ENCODE results near the gene SLC6A11. TPM values are rescaled to one million over a fixed set of nuclear protein-coding genes. Genes with fewer than 3 reads are reported as not detected.

The SLC6A11 gene
- total and polyA plus RNA-seq, 2 donors (not counting 3 experiments of a cell fraction or from before 2014, with no cell fraction given), result not detected

DNA sequence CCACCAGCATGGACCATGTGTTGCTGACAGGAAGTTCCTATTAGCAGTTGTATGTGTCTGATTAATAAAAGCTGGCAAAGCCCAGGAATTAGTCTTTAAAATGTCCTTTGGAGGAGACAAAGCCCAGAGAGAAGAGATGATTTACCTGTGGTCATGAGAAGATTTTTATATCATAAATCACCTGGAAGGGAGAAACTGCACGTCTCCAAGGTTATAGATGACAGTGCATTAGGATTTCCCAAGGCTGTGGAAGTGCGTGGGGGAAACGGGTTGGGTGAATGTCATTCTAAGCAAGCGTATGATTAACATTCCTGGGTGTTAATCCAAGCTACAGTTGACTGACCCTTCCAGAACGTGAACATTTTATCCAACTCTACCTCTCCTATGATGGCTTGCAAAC, 76.6 kb downstream of the SLC6A11 start:
- Histone ChIP-seq H3K27me3 (ENCODE audit: control insufficient read depth in 2 of 2, insufficient read depth in 2 of 2, low read length in 2 of 2) (no peaks in the 10 kb centered on the region), H4K20me1 (replicated peaks; ENCODE audit: control insufficient read depth, extremely low read depth, insufficient read depth, low read length) (no peaks in the 10 kb centered on the region), H3K9ac (replicated peaks; ENCODE audit: extremely low read depth, insufficient read depth, low read length) (no peak overlapping the region), H3K79me2 (ENCODE audit: control insufficient read depth, insufficient read depth, low read length) (no peaks in the 10 kb centered on the region), H3K4me1 (ENCODE audit: control insufficient read depth, extremely low read depth, insufficient read depth, low read length) (no peaks in the 10 kb centered on the region), H3K4me2 (ENCODE audit: insufficient read depth, low read length) (no peak overlapping the region), H3K4me3 (replicated peaks in 1 of 3; ENCODE audit: insufficient read depth in 1 of 3, low read depth in 1 of 3, low read length in 3 of 3) (no peak overlapping the region), H3K27ac (ENCODE audit: insufficient read depth, low read depth, low read length) (no peak overlapping the region), H3K9me3 (replicated peaks; ENCODE audit: control insufficient read depth, insufficient read depth, low read length) (no peaks in the 10 kb centered on the region), H3K36me3 (ENCODE audit: control insufficient read depth in 2 of 2, extremely low read depth in 1 of 2, insufficient read depth in 2 of 2, low read length in 2 of 2) (no peaks in the 10 kb centered on the region), H3K9me1 (replicated peaks; ENCODE audit: control insufficient read depth, extremely low read depth, insufficient read depth, low read length) (no peaks in the 10 kb centered on the region), H2AFZ (ENCODE audit: low read depth, low read length) (no peak overlapping the region)
- intact Hi-C loops (cut with micrococcal nuclease), result no loop called here
- ChIA-PET POLR2A (no interaction called here), CTCF (no interaction called here)
- TF ChIP-seq FOS (IDR thresholded peaks at IDR 0.05; ENCODE audit: borderline replicate concordance, insufficient read depth, low read length) (no peak), GATA2 (IDR thresholded peaks at IDR 0.05; ENCODE audit: insufficient read depth, insufficient read length, low read depth, low read length) (no peak), MYC (IDR thresholded peaks at IDR 0.05; ENCODE audit: low read depth, low read length) (no peak), JUN (IDR thresholded peaks at IDR 0.05; ENCODE audit: borderline replicate concordance, insufficient read depth, insufficient read length, low read depth) (no peak), POLR2AphosphoS5 (IDR thresholded peaks at IDR 0.05; ENCODE audit: insufficient read depth, low read depth, low read length) (no peak), POLR2A (IDR thresholded peaks at IDR 0.05; ENCODE audit: low read depth, low read length) (no peak), EZH2 (IDR thresholded peaks at IDR 0.05; ENCODE audit: borderline replicate concordance, low read depth, low read length, severe bottlenecking) (no peak)
- TF ChIP-seq, protein P1, sequence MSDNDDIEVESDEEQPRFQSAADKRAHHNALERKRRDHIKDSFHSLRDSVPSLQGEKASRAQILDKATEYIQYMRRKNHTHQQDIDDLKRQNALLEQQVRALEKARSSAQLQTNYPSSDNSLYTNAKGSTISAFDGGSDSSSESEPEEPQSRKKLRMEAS (IDR thresholded peaks at IDR 0.05; ENCODE audit: insufficient read depth, insufficient read length), result no peak
- TF ChIP-seq, protein P2, sequence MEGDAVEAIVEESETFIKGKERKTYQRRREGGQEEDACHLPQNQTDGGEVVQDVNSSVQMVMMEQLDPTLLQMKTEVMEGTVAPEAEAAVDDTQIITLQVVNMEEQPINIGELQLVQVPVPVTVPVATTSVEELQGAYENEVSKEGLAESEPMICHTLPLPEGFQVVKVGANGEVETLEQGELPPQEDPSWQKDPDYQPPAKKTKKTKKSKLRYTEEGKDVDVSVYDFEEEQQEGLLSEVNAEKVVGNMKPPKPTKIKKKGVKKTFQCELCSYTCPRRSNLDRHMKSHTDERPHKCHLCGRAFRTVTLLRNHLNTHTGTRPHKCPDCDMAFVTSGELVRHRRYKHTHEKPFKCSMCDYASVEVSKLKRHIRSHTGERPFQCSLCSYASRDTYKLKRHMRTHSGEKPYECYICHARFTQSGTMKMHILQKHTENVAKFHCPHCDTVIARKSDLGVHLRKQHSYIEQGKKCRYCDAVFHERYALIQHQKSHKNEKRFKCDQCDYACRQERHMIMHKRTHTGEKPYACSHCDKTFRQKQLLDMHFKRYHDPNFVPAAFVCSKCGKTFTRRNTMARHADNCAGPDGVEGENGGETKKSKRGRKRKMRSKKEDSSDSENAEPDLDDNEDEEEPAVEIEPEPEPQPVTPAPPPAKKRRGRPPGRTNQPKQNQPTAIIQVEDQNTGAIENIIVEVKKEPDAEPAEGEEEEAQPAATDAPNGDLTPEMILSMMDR (IDR thresholded peaks at IDR 0.05; ENCODE audit: extremely low read depth in 1 of 2, insufficient read depth in 1 of 2, low read depth in 1 of 2, low read length in 2 of 2), result no peak
- no TSS peak for BruUV-seq (replicated peaks)
- FAIRE-seq, result no peak
- dilution Hi-C loops (cut with MboI; ENCODE audit: extremely low pct_ligation_motif_present, low sequenced_read_pairs), result no loop called here
- no peak for DNase-seq (ENCODE audit: low read depth, low spot score)
